H1 (cell line): Measurements from ENCODE around the gene TLCD3A. TPM values are rescaled to one million over a fixed set of nuclear protein-coding genes. Genes with fewer than 3 reads are reported as not detected.

Source experiments
- CTCF ChIA-PET: fragments of 300-600 bp; sonication (Branson Sonifier 250); formaldehyde crosslinking; loops from one replicate; lab custom pipeline; 2021; ENCODE audit not compliant: partially characterized antibody; lab: Charles Lee
- POLR2A ChIA-PET: fragments of 300-600 bp; sonication (Branson Sonifier 250); formaldehyde crosslinking; loops from one replicate; lab custom pipeline; 2021; ENCODE audit warnings: inconsistent platforms; ENCODE audit not compliant: partially characterized antibody; lab: Charles Lee
- DNase-seq, 2 experiments: peaks; one replicate each; pipeline versions ENCODE4 v3.0.0 to v3.0.0-alpha.2; 2010 to 2022; ENCODE audit warnings: low spot score in 2 of 2, low read depth in 1 of 2, mixed read lengths in 1 of 2
- FAIRE-seq: peaks from 2 replicates; lab custom pipeline; 2011; peaks lifted over from hg19 to GRCh38; lab: Jason Lieb, UNC
- H2AFZ ChIP-seq: 2 replicates; pipeline ENCODE4 v1.8.1; 2012; ENCODE audit warnings: low read length, inconsistent platforms
- H2AK5ac ChIP-seq: 2 replicates; pipeline ENCODE4 v1.6.1; 2013; ENCODE audit warnings: low read depth, low read length
- H2BK120ac ChIP-seq: replicated peaks from 2 replicates; pipeline ENCODE3; 2013; ENCODE audit warnings: low read depth, low read length, inconsistent platforms
- H2BK12ac ChIP-seq: 2 replicates; pipeline ENCODE4 v1.6.1; 2013; ENCODE audit warnings: low read depth, low read length
- H2BK15ac ChIP-seq: 2 replicates; pipeline ENCODE4 v1.6.1; 2013; ENCODE audit warnings: low read length
- H2BK20ac ChIP-seq: 2 replicates; pipeline ENCODE4 v1.6.1; 2013; ENCODE audit warnings: low read length
- H2BK5ac ChIP-seq: 2 replicates; pipeline ENCODE4 v1.6.1; 2013; ENCODE audit warnings: low read depth, low read length
- H3K14ac ChIP-seq: 2 replicates; pipeline ENCODE4 v1.6.1; 2013; ENCODE audit warnings: inconsistent platforms; ENCODE audit not compliant: insufficient read length
- H3K18ac ChIP-seq: 2 replicates; pipeline ENCODE4 v1.6.1; 2013; ENCODE audit warnings: low read length; ENCODE audit errors: extremely low read depth
- H3K23ac ChIP-seq: 2 replicates; pipeline ENCODE4 v1.6.1; 2013; ENCODE audit warnings: inconsistent platforms; ENCODE audit not compliant: insufficient read length
- H3K23me2 ChIP-seq: 2 replicates; pipeline ENCODE4 v1.6.1; 2013; ENCODE audit warnings: low read depth, low read length
- H3K27ac ChIP-seq: 2 replicates; pipeline ENCODE4 v1.6.1; 2011; ENCODE audit warnings: low read depth, low read length, inconsistent platforms
- H3K27me3 ChIP-seq, 4 experiments: replicated peaks in 1 of 4; 1 replicate in 1 of 4; 2 replicates in 3 of 4; pipeline versions ENCODE4 v1.6.1 to v1.8.1; 2011 to 2013; ENCODE audit warnings: low read length in 3 of 4, mild to moderate bottlenecking in 3 of 4, inconsistent platforms in 2 of 4, mixed read lengths in 2 of 4, moderate library complexity in 1 of 4; ENCODE audit not compliant: control insufficient read depth in 3 of 4, insufficient read depth in 3 of 4; ENCODE audit errors: extremely low read depth in 1 of 4
- H3K36me3 ChIP-seq, 4 experiments: 2 replicates each; pipeline versions ENCODE4 v1.6.1 to v1.8.1; 2011 to 2013; ENCODE audit warnings: mild to moderate bottlenecking in 4 of 4, low read length in 3 of 4, moderate library complexity in 2 of 4, control low read depth in 1 of 4, inconsistent platforms in 1 of 4; ENCODE audit not compliant: insufficient read depth in 4 of 4, control insufficient read depth in 2 of 4
- H3K4ac ChIP-seq: replicated peaks from 2 replicates; pipeline ENCODE3; 2013; ENCODE audit warnings: low read length, low read depth, mixed read lengths, inconsistent platforms; ENCODE audit not compliant: insufficient read length
- H3K4me1 ChIP-seq, 4 experiments: replicated peaks in 1 of 4; 1 replicate in 1 of 4; 2 replicates in 3 of 4; pipeline versions ENCODE4 v1.6.1 to v1.8.1; 2011 to 2013; ENCODE audit warnings: low read length in 3 of 4, inconsistent platforms in 2 of 4, mixed read lengths in 1 of 4; ENCODE audit not compliant: insufficient read depth in 4 of 4, control insufficient read depth in 3 of 4
- H3K4me2 ChIP-seq, 2 experiments: 2 replicates each; pipeline versions ENCODE4 v1.6.1 to v1.8.1; 2011 to 2013; ENCODE audit warnings: low read depth in 2 of 2, low read length in 2 of 2, control low read depth in 1 of 2, inconsistent platforms in 1 of 2, mild to moderate bottlenecking in 1 of 2; ENCODE audit not compliant: insufficient read depth in 1 of 2
- H3K4me3 ChIP-seq, 4 experiments: fragments of 200-600, 300-600 bp in 1 of 4; sonication (generic), shearing (Covaris generic), sonication (Bioruptor Twin) in 1 of 4; 2 replicates each; pipeline versions ENCODE4 v1.5.1 to v1.8.1; 2011 to 2016; ENCODE audit warnings: low read length in 4 of 4, low read depth in 3 of 4, control low read depth in 2 of 4, inconsistent platforms in 2 of 4, mild to moderate bottlenecking in 2 of 4, mixed read lengths in 1 of 4, moderate library complexity in 1 of 4; ENCODE audit not compliant: insufficient read depth in 2 of 4; ENCODE audit errors: extremely low read depth in 1 of 4
- H3K56ac ChIP-seq: replicated peaks from 2 replicates; pipeline ENCODE3; 2013; ENCODE audit warnings: low read depth, mild to moderate bottlenecking, mixed read lengths, low read length, inconsistent platforms; ENCODE audit not compliant: insufficient read length
- H3K79me1 ChIP-seq: 2 replicates; pipeline ENCODE4 v1.6.1; 2013; ENCODE audit warnings: low read depth, low read length, control low read depth
- H3K79me2 ChIP-seq, 2 experiments: 2 replicates each; pipeline versions ENCODE4 v1.6.1 to v1.8.1; 2012 to 2013; ENCODE audit warnings: low read length in 2 of 2, mild to moderate bottlenecking in 2 of 2, inconsistent platforms in 1 of 2; ENCODE audit not compliant: insufficient read depth in 2 of 2, control insufficient read depth in 1 of 2
- H3K9ac ChIP-seq, 4 experiments: replicated peaks in 1 of 4; 1 replicate in 1 of 4; 2 replicates in 3 of 4; pipeline versions ENCODE4 v1.6.1 to v1.8.1; 2011 to 2013; ENCODE audit warnings: low read depth in 3 of 4, low read length in 3 of 4, control low read depth in 2 of 4, mild to moderate bottlenecking in 2 of 4, moderate library complexity in 2 of 4, inconsistent platforms in 1 of 4; ENCODE audit errors: extremely low read depth in 1 of 4
- H3K9me3 ChIP-seq, 2 experiments: 2 replicates each; pipeline versions ENCODE4 v1.6.1 to v1.8.1; 2012 to 2013; ENCODE audit warnings: mild to moderate bottlenecking in 2 of 2, moderate library complexity in 2 of 2, control low read depth in 1 of 2, inconsistent platforms in 1 of 2, low read depth in 1 of 2, low read length in 1 of 2, mixed read lengths in 1 of 2; ENCODE audit not compliant: insufficient read depth in 2 of 2
- H4K20me1 ChIP-seq, 2 experiments: replicated peaks in 1 of 2; 2 replicates each; pipeline versions ENCODE3 to v1.8.1; 2011 to 2013; ENCODE audit warnings: inconsistent platforms in 2 of 2, low read length in 2 of 2, mild to moderate bottlenecking in 1 of 2; ENCODE audit not compliant: insufficient read depth in 2 of 2, control insufficient read depth in 1 of 2
- H4K5ac ChIP-seq: 2 replicates; pipeline ENCODE4 v1.6.1; 2013; ENCODE audit warnings: low read length, low read depth, mixed read lengths, inconsistent platforms; ENCODE audit not compliant: insufficient read length
- H4K8ac ChIP-seq: 2 replicates; pipeline ENCODE4 v1.8.0; 2013; ENCODE audit warnings: mild to moderate bottlenecking, moderate library complexity, low read length, inconsistent platforms; ENCODE audit not compliant: insufficient read depth; ENCODE audit errors: extremely low read depth
- H4K91ac ChIP-seq: replicated peaks from 2 replicates; pipeline ENCODE3; 2013; ENCODE audit warnings: low read length, mixed read lengths, inconsistent platforms; ENCODE audit not compliant: insufficient read length
- ASH2L ChIP-seq: fragments of 200-600, 300-600 bp; sonication (generic); IDR thresholded peaks from one replicate; pipeline ENCODE4 v1.7.1; 2017; ENCODE audit warnings: low read length
- EGR1 ChIP-seq: IDR thresholded peaks from 2 replicates; pipeline ENCODE4 v1.6.1; 2011; ENCODE audit warnings: low read depth, low read length, borderline replicate concordance
- HDAC2 ChIP-seq, 2 experiments: fragments of 300-600 bp in 1 of 2; sonication (generic) in 1 of 2; IDR thresholded peaks; 2 replicates each; pipeline ENCODE4 v1.6.1; 2011 to 2012; ENCODE audit warnings: low read depth in 2 of 2, low read length in 2 of 2, mild to moderate bottlenecking in 2 of 2, moderate library complexity in 2 of 2, borderline replicate concordance in 1 of 2, inconsistent platforms in 1 of 2
- SP4 ChIP-seq: IDR thresholded peaks from 2 replicates; pipeline ENCODE4 v1.6.1; 2012; ENCODE audit warnings: low read length, inconsistent platforms
- SUZ12 ChIP-seq: fragments of 200-600 bp; sonication (generic); IDR thresholded peaks from 2 replicates; pipeline ENCODE4 v1.6.1; 2012; ENCODE audit warnings: mild to moderate bottlenecking, inconsistent platforms, low read length, moderate library complexity, mixed read lengths
- TAF1 ChIP-seq: IDR thresholded peaks from 2 replicates; pipeline ENCODE4 v1.6.1; 2011; ENCODE audit warnings: mild to moderate bottlenecking, low read depth, low read length
- TCF12 ChIP-seq: IDR thresholded peaks from 2 replicates; pipeline ENCODE4 v1.6.1; 2011; ENCODE audit warnings: low read depth, mild to moderate bottlenecking, low read length
- WGBS, 2 experiments: shearing (Covaris generic) in 1 of 2; methylation state at CpG; one replicate each; pipeline versions ENCODE4 v1.1.6 to v1.1.7; 2013 to 2015; ENCODE audit warnings: low lambda C conversion rate in 2 of 2, mixed read lengths in 2 of 2, inconsistent platforms in 1 of 2, low coverage in 1 of 2, missing lambda C conversion rate in 1 of 2; ENCODE audit not compliant: insufficient replicate concordance in 2 of 2, insufficient coverage in 1 of 2, insufficient read length in 1 of 2; ENCODE audit errors: extremely low coverage in 1 of 2, missing lambda C conversion rate in 1 of 2; 5-methylcytosine and 5-hydroxymethylcytosine counted together
- polyA plus RNA-seq, 7 experiments: library from polyadenylated mRNA; depleted of rRNA in 3 of 7; stranded (reverse) in 5 of 7; unstranded in 2 of 7; fragments of >200 nt in 5 of 7; fragments of 200-250 nt in 2 of 7; gene quantifications; 1 replicate in 5 of 7; 2 replicates in 1 of 7; 4 replicates in 1 of 7; pipeline versions ENCODE4 v1.2.1 to v1.2.3, GENCODE V29; 2011 to 2013; ENCODE audit warnings: missing spikeins in 2 of 7, mixed read lengths in 2 of 7
- total RNA-seq: library from RNA; stranded (reverse); fragmentation: NEBNext Ultra II Directional; extraction: Animal tissue kit (Norgen Biotek cat#: 25700); gene quantifications from 2 replicates; pipeline ENCODE4 v1.2.1, GENCODE V29; 2021
- TF ChIP-seq, protein P1 (sequence below): IDR thresholded peaks from 2 replicates; pipeline ENCODE4 v1.6.1; 2012; ENCODE audit warnings: low read length, inconsistent platforms
- TF ChIP-seq, protein P2 (sequence below), 3 experiments: IDR thresholded peaks; 1 replicate in 2 of 3; 2 replicates in 1 of 3; pipeline versions ENCODE4 v1.5.1 to v1.6.1; 2011; ENCODE audit warnings: low read length in 3 of 3, mild to moderate bottlenecking in 3 of 3, inconsistent platforms in 2 of 3, low read depth in 1 of 3, moderate library complexity in 1 of 3; ENCODE audit not compliant: insufficient read depth in 1 of 3; ENCODE audit errors: control extremely low read depth in 1 of 3

TLCD3A gene
- total and polyA plus RNA-seq, 2 of the 8 experiments (the other 6 are each of a cell fraction or from before 2014, with no cell fraction given), result 26.1 to 48.8 TPM

DNA sequence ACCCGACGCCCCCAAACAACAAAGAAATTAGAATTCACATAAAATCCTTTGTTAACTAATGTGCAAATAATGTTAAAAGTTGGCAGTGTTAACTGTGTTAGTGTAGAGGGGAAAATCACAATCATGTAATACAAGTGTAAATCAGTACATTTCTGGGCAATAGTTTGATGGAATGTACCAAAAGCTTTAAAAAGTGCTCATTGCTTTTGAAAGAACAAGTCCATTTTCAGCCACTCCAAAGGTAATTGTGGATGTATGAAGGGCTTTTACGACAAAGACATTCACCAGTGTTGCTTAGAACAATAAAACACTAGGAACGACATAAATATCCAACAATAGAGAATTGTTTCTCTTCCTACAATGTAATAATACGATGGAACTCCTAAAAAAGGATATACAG is 40.6 kb downstream of the TLCD3A start:
- H4K5ac ChIP-seq, result no peak overlapping the region
- no peak overlapping the region for H2BK12ac ChIP-seq
- H3K4ac ChIP-seq, result no peak overlapping the region
- WGBS, 2 experiments, result 99% methylated on average over 5 of the region's 5 CpGs; no CpG with 5 or more reads in 1 of the 2 experiments
- H3K9ac ChIP-seq, result no peak overlapping the region
- no peak overlapping the region for H3K4me3 ChIP-seq
- H3K79me2 ChIP-seq, result no peaks in the 10 kb centered on the region
- CTCF ChIA-PET, result interaction anchor here (1.8 kb wide), 1 partner anchor 208 kb away, joined by 3 read pairs; no protein-coding TSS in a partner anchor
- H2AFZ ChIP-seq, result no peak overlapping the region
- H3K27ac ChIP-seq, result no peak overlapping the region
- POLR2A ChIA-PET, result interaction anchor here (1.0 kb wide), 1 partner anchor 240 kb away, joined by 3 read pairs; no protein-coding TSS in a partner anchor
- no peak overlapping the region for H2BK120ac ChIP-seq
- H3K56ac ChIP-seq, result no peak overlapping the region
- TF ChIP-seq ASH2L (no peak), HDAC2 (IDR thresholded peaks at IDR 0.05; ENCODE audit: borderline replicate concordance in 1 of 2, low read depth in 2 of 2, low read length in 2 of 2) (no peak), TCF12 (no peak), TAF1 (no peak), SP4 (no peak), SUZ12 (no peak), EGR1 (no peak)
- TF ChIP-seq, protein P1, sequence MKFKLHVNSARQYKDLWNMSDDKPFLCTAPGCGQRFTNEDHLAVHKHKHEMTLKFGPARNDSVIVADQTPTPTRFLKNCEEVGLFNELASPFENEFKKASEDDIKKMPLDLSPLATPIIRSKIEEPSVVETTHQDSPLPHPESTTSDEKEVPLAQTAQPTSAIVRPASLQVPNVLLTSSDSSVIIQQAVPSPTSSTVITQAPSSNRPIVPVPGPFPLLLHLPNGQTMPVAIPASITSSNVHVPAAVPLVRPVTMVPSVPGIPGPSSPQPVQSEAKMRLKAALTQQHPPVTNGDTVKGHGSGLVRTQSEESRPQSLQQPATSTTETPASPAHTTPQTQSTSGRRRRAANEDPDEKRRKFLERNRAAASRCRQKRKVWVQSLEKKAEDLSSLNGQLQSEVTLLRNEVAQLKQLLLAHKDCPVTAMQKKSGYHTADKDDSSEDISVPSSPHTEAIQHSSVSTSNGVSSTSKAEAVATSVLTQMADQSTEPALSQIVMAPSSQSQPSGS, result no peak
- TF ChIP-seq, protein P2, sequence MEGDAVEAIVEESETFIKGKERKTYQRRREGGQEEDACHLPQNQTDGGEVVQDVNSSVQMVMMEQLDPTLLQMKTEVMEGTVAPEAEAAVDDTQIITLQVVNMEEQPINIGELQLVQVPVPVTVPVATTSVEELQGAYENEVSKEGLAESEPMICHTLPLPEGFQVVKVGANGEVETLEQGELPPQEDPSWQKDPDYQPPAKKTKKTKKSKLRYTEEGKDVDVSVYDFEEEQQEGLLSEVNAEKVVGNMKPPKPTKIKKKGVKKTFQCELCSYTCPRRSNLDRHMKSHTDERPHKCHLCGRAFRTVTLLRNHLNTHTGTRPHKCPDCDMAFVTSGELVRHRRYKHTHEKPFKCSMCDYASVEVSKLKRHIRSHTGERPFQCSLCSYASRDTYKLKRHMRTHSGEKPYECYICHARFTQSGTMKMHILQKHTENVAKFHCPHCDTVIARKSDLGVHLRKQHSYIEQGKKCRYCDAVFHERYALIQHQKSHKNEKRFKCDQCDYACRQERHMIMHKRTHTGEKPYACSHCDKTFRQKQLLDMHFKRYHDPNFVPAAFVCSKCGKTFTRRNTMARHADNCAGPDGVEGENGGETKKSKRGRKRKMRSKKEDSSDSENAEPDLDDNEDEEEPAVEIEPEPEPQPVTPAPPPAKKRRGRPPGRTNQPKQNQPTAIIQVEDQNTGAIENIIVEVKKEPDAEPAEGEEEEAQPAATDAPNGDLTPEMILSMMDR (IDR thresholded peaks at IDR 0.05; ENCODE audit: control extremely low read depth in 1 of 3, insufficient read depth in 1 of 3, low read depth in 1 of 3, low read length in 3 of 3), result no peak
- TF ChIP-seq, all 59 proteins: peak for 0
- no peak overlapping the region for H4K91ac ChIP-seq
- H3K23ac ChIP-seq, result no peak overlapping the region
- H3K18ac ChIP-seq, result no peak overlapping the region
- peaks cover 47 to 73% (median 66%) of the 10 kb centered on the region in 4 experiments for H3K36me3 ChIP-seq
- no peak overlapping the region for H2BK5ac ChIP-seq
- no peak overlapping the region for H3K14ac ChIP-seq
- no peaks in the 10 kb centered on the region for H3K4me1 ChIP-seq
- no peaks in the 10 kb centered on the region for H3K23me2 ChIP-seq
- DNase-seq (no peak), FAIRE-seq (no peak)
- no peak overlapping the region for H2AK5ac ChIP-seq
- H4K8ac ChIP-seq, result no peak overlapping the region
- H4K20me1 ChIP-seq, result no peaks in the 10 kb centered on the region
- no peaks in the 10 kb centered on the region for H3K9me3 ChIP-seq
- no peak overlapping the region for H3K4me2 ChIP-seq
- H3K79me1 ChIP-seq, result no peaks in the 10 kb centered on the region
- no peak overlapping the region for H2BK15ac ChIP-seq
- H2BK20ac ChIP-seq, result no peak overlapping the region
- H3K27me3 ChIP-seq, result no peaks in the 10 kb centered on the region
